HEK293 (cell line): ENCODE data around the gene KCNK7.

Source experiments
- CTCF ChIA-PET: fragments of 350-600 bp; formaldehyde crosslinking; extraction: SDS; loops from one replicate; lab custom pipeline; 2021; ENCODE audit warnings: antibody characterized with exemption; lab: Yijun Ruan, JAX
- POLR2A ChIA-PET: fragments of 300-600 bp; formaldehyde crosslinking; extraction: SDS; loops from one replicate; lab custom pipeline; 2020; ENCODE audit warnings: antibody characterized with exemption, inconsistent platforms; lab: Yijun Ruan, JAX
- H3K27ac ChIP-seq: fragments of 200-500 bp; sonication (Bioruptor generic); 2 replicates; pipeline ENCODE4 v1.5.1; 2014; ENCODE audit warnings: low read depth, low read length, control low read depth, inconsistent platforms; ENCODE audit errors: extremely low read depth
- H3K36me3 ChIP-seq, 2 experiments: fragments of 200-500 bp in 1 of 2; sonication (Bioruptor generic) in 1 of 2; 1 replicate in 1 of 2; 2 replicates in 1 of 2; pipeline ENCODE4 v1.5.1; 2014 to 2017; ENCODE audit warnings: inconsistent platforms in 2 of 2, low read length in 2 of 2; ENCODE audit not compliant: control insufficient read depth in 2 of 2, insufficient read depth in 1 of 2
- H3K4me1 ChIP-seq: fragments of 200-500 bp; sonication (Bioruptor generic); 2 replicates; pipeline ENCODE4 v1.5.1; 2014; ENCODE audit warnings: mild to moderate bottlenecking, low read length, inconsistent platforms; ENCODE audit not compliant: control insufficient read depth, insufficient read depth
- H3K4me3 ChIP-seq: 2 replicates; pipeline ENCODE4 v1.5.1; 2011; ENCODE audit warnings: low read depth, mild to moderate bottlenecking, control low read depth, low read length, moderate library complexity
- H3K9me3 ChIP-seq: fragments of 200-500 bp; sonication (Bioruptor generic); 2 replicates; pipeline ENCODE4 v1.5.1; 2014; ENCODE audit warnings: low read depth, low read length, inconsistent platforms; ENCODE audit not compliant: control insufficient read depth, insufficient read depth
- BCL11A ChIP-seq: fragments of 450-650 bp; formaldehyde crosslinking; IDR thresholded peaks from 2 replicates; pipeline ENCODE4 v1.5.1; 2016; ENCODE audit warnings: low read depth, missing biosample characterization, missing genetic modification characterization
- BCL11B ChIP-seq: fragments of 450-650 bp; formaldehyde crosslinking; IDR thresholded peaks from 2 replicates; pipeline ENCODE4 v1.5.1; 2016; ENCODE audit warnings: low read depth, missing biosample characterization, missing genetic modification characterization
- FEZF1 ChIP-seq: fragments of 450-650 bp; formaldehyde crosslinking; IDR thresholded peaks from 2 replicates; pipeline ENCODE4 v1.5.1; 2016; ENCODE audit warnings: missing biosample characterization, missing genetic modification characterization
- GLIS2 ChIP-seq: fragments of 450-650 bp; formaldehyde crosslinking; IDR thresholded peaks from 2 replicates; pipeline ENCODE4 v1.5.1; 2016; ENCODE audit warnings: missing biosample characterization, missing genetic modification characterization
- PRDM1 ChIP-seq: fragments of 450-650 bp; formaldehyde crosslinking; IDR thresholded peaks from 2 replicates; pipeline ENCODE4; 2016; ENCODE audit warnings: missing biosample characterization, missing genetic modification characterization
- WT1 ChIP-seq: fragments of 450-650 bp; formaldehyde crosslinking; IDR thresholded peaks from 2 replicates; pipeline ENCODE4 v1.5.1; 2016; ENCODE audit warnings: missing biosample characterization, missing genetic modification characterization
- ZBTB1 ChIP-seq: fragments of 450-650 bp; formaldehyde crosslinking; IDR thresholded peaks from 2 replicates; pipeline ENCODE4 v1.5.1; 2016; ENCODE audit warnings: missing biosample characterization, missing genetic modification characterization
- ZBTB7A ChIP-seq: fragments of 450-650 bp; formaldehyde crosslinking; IDR thresholded peaks from 2 replicates; pipeline ENCODE4 v1.5.1; 2016; ENCODE audit warnings: low read depth, missing biosample characterization, missing genetic modification characterization
- ZBTB8A ChIP-seq: fragments of 450-650 bp; formaldehyde crosslinking; IDR thresholded peaks from 2 replicates; pipeline ENCODE4 v1.5.1; 2016; ENCODE audit warnings: missing biosample characterization, missing genetic modification characterization
- ZEB2 ChIP-seq: fragments of 450-650 bp; formaldehyde crosslinking; IDR thresholded peaks from 2 replicates; pipeline ENCODE4 v1.5.1; 2016; ENCODE audit warnings: missing biosample characterization, missing genetic modification characterization
- ZFP37 ChIP-seq: fragments of 450-650 bp; formaldehyde crosslinking; IDR thresholded peaks from 2 replicates; pipeline ENCODE4 v1.5.1; 2016; ENCODE audit warnings: missing biosample characterization, missing genetic modification characterization
- ZNF140 ChIP-seq: fragments of 450-650 bp; formaldehyde crosslinking; IDR thresholded peaks from 2 replicates; pipeline ENCODE4 v1.5.1; 2016; ENCODE audit warnings: missing biosample characterization, missing genetic modification characterization
- ZNF146 ChIP-seq: fragments of 450-650 bp; formaldehyde crosslinking; IDR thresholded peaks from 2 replicates; pipeline ENCODE4 v1.5.1; 2016; ENCODE audit warnings: missing biosample characterization, missing genetic modification characterization
- ZNF335 ChIP-seq: fragments of 450-650 bp; formaldehyde crosslinking; conservative IDR thresholded peaks from 2 replicates; pipeline ENCODE4 v1.5.1; 2016; ENCODE audit warnings: missing biosample characterization, missing genetic modification characterization
- ZNF366 ChIP-seq: fragments of 450-650 bp; formaldehyde crosslinking; conservative IDR thresholded peaks from 2 replicates; pipeline ENCODE4 v1.5.1; 2016; ENCODE audit warnings: missing biosample characterization, missing genetic modification characterization
- ZNF596 ChIP-seq: fragments of 450-650 bp; IDR thresholded peaks from 2 replicates; pipeline ENCODE4 v1.5.0; 2018; ENCODE audit warnings: missing biosample characterization, mild to moderate bottlenecking, missing genetic modification characterization, moderate library complexity
- ZNF629 ChIP-seq: fragments of 450-650 bp; formaldehyde crosslinking; IDR thresholded peaks from 2 replicates; pipeline ENCODE4 v1.5.1; 2017; ENCODE audit warnings: missing biosample characterization, missing genetic modification characterization
- ZNF670 ChIP-seq: fragments of 450-650 bp; formaldehyde crosslinking; IDR thresholded peaks from 2 replicates; pipeline ENCODE4 v1.5.1; 2016; ENCODE audit warnings: missing biosample characterization, missing genetic modification characterization, low read depth
- ZNF707 ChIP-seq: fragments of 450-650 bp; formaldehyde crosslinking; IDR thresholded peaks from 2 replicates; pipeline ENCODE4 v1.5.1; 2016; ENCODE audit warnings: missing biosample characterization, missing genetic modification characterization
- ZNF777 ChIP-seq: fragments of 450-650 bp; formaldehyde crosslinking; IDR thresholded peaks from 2 replicates; pipeline ENCODE4 v1.5.1; 2017; ENCODE audit warnings: missing biosample characterization, missing genetic modification characterization, borderline replicate concordance
- TF ChIP-seq, protein P1 (sequence below): fragments of 450-650 bp; formaldehyde crosslinking; IDR thresholded peaks from 2 replicates; pipeline ENCODE4 v1.5.1; 2017; ENCODE audit warnings: missing biosample characterization, missing genetic modification characterization
- TF ChIP-seq, protein P2 (sequence below): fragments of 450-650 bp; formaldehyde crosslinking; IDR thresholded peaks from 2 replicates; pipeline ENCODE4 v1.5.1; 2016; ENCODE audit warnings: missing biosample characterization, missing genetic modification characterization
- TF ChIP-seq, protein P3 (sequence below): fragments of 450-650 bp; formaldehyde crosslinking; IDR thresholded peaks from 2 replicates; pipeline ENCODE4 v1.5.1; 2016; ENCODE audit warnings: missing biosample characterization, missing genetic modification characterization

The KCNK7 gene

DNA sequence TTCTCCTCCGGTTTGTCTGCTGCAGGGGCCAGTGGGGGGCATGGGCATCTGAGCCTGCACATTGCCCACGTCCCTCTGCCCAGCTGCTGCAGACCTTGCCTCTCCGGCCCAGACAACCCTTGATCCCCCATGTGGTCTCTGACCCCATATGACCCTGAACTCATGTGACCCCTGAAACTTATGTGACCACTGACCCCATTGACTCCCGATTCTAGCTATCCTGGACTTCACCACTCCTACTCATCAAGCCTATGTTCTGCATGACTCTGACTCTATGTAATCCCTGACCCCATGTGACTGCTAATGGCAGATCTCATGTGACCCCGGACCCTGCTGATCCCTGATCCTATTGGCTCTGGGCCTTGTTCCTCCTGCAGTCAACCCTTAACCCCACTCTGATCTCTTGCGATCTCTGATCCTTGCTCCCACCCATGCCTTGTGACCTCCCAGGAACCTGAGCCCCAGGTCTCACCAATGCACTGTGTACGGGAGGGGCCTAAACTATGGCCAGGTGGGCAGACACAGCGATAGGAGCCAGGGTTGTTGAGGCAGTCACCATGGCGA is 43.1 kb downstream of the KCNK7 start:
- ChIA-PET CTCF (interaction anchor here (0.6 to 4.3 kb wide), 17 partner anchors 8 to 880 kb away, joined by 3 to 53 read pairs (median 4); partner anchors contain the start of gene ZNRD2), POLR2A (interaction anchor here (0.5 to 2.1 kb wide), 5 partner anchors 12 to 53 kb away, joined by 3 to 9 read pairs (median 3); partner anchors contain the start of genes MALAT1 and SCYL1)
- Histone ChIP-seq H3K9me3 (no peaks in the 10 kb centered on the region), H3K4me3 (no peak overlapping the region), H3K27ac (no peak overlapping the region), H3K4me1 (no peaks in the 10 kb centered on the region; the same call in 1 of the 2 replicates), H3K36me3 (peaks cover 5 to 51% of the 10 kb centered on the region in 2 experiments; a peak in 2 of 3 replicates)
- TF ChIP-seq BCL11A = peak; percentile 68
- TF ChIP-seq, protein P1, sequence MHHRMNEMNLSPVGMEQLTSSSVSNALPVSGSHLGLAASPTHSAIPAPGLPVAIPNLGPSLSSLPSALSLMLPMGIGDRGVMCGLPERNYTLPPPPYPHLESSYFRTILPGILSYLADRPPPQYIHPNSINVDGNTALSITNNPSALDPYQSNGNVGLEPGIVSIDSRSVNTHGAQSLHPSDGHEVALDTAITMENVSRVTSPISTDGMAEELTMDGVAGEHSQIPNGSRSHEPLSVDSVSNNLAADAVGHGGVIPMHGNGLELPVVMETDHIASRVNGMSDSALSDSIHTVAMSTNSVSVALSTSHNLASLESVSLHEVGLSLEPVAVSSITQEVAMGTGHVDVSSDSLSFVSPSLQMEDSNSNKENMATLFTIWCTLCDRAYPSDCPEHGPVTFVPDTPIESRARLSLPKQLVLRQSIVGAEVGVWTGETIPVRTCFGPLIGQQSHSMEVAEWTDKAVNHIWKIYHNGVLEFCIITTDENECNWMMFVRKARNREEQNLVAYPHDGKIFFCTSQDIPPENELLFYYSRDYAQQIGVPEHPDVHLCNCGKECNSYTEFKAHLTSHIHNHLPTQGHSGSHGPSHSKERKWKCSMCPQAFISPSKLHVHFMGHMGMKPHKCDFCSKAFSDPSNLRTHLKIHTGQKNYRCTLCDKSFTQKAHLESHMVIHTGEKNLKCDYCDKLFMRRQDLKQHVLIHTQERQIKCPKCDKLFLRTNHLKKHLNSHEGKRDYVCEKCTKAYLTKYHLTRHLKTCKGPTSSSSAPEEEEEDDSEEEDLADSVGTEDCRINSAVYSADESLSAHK (tag by site-specific recombination) = no peak
- no peak for TF ChIP-seq ZNF707 (tag by site-specific recombination)
- TF ChIP-seq ZNF777 (tag by site-specific recombination) = no peak
- peak; percentile 91 for TF ChIP-seq BCL11B (tag by site-specific recombination)
- TF ChIP-seq, protein P2, sequence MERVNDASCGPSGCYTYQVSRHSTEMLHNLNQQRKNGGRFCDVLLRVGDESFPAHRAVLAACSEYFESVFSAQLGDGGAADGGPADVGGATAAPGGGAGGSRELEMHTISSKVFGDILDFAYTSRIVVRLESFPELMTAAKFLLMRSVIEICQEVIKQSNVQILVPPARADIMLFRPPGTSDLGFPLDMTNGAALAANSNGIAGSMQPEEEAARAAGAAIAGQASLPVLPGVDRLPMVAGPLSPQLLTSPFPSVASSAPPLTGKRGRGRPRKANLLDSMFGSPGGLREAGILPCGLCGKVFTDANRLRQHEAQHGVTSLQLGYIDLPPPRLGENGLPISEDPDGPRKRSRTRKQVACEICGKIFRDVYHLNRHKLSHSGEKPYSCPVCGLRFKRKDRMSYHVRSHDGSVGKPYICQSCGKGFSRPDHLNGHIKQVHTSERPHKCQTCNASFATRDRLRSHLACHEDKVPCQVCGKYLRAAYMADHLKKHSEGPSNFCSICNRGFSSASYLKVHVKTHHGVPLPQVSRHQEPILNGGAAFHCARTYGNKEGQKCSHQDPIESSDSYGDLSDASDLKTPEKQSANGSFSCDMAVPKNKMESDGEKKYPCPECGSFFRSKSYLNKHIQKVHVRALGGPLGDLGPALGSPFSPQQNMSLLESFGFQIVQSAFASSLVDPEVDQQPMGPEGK (tag by site-specific recombination) = no peak
- TF ChIP-seq GLIS2 (tag by site-specific recombination) = 0 out of 2 replicates have a peak, but pooled peaks have one; percentile 12
- TF ChIP-seq ZBTB7A (tag by site-specific recombination) = peak; percentile 14; the same call in 1 of the 2 replicates
- no peak for TF ChIP-seq ZNF629

DNA sequence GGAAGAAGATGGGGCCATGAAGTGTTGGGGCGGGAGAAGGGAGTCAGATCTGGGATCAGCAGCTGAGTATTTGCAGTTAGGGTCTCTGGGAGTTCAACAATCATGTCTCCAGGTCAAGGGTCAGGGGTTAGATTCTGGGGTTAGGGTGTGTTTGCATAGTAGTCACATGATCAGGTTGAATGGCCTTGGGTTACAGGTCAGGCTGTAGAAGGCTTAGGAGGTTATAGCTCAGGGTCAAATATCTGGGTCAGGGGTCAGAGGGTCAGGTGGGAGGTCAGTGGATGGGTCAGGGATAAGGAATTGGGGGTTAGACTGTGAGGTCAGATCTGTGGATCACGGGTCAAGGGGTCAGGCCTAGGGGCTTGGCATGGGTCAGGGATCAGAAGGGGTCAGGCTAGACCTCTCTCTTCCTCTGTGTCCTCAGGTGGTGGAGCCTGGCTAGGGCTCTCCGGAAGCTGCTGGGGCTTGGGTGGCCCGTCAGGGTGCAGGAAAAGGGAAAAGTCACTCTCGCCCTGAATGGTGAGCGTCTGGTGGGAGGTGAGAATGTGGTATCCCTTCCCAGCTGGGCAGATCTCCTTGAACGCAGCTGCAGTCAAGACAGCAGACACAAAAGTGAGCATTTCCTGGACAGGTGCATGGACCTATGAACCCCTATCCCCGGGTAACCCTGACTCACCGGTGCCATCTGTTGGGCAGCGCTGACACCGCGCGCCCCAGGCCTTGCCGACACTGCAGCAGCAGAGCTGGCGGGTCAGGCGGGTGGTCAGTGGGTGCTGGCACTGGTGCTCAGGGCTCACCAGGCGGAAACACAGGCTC is 43.8 kb downstream of the KCNK7 start:
- Histone ChIP-seq H3K36me3 (peaks cover 5 to 55% of the 10 kb centered on the region in 2 experiments; a peak in 2 of 3 replicates), H3K27ac (no peak overlapping the region), H3K4me1 (no peaks in the 10 kb centered on the region; the same call in 1 of the 2 replicates), H3K9me3 (no peaks in the 10 kb centered on the region), H3K4me3 (no peak overlapping the region)
- POLR2A ChIA-PET = interaction anchor here (0.5 to 2.7 kb wide), 9 partner anchors 11 to 477 kb away, joined by 3 to 9 read pairs (median 4); partner anchors contain the start of genes MALAT1, SCYL1 and ZNRD2
- CTCF ChIA-PET = interaction anchor here (0.5 to 4.3 kb wide), 23 partner anchors 9 to 881 kb away, joined by 3 to 53 read pairs (median 4); partner anchors contain the start of genes FAM89B, PCNX3 and ZNRD2
- TF ChIP-seq BCL11A = peak; percentile 100
- no peak for TF ChIP-seq ZFP37
- no peak for TF ChIP-seq ZNF366 (tag by site-specific recombination)
- TF ChIP-seq, protein P3, sequence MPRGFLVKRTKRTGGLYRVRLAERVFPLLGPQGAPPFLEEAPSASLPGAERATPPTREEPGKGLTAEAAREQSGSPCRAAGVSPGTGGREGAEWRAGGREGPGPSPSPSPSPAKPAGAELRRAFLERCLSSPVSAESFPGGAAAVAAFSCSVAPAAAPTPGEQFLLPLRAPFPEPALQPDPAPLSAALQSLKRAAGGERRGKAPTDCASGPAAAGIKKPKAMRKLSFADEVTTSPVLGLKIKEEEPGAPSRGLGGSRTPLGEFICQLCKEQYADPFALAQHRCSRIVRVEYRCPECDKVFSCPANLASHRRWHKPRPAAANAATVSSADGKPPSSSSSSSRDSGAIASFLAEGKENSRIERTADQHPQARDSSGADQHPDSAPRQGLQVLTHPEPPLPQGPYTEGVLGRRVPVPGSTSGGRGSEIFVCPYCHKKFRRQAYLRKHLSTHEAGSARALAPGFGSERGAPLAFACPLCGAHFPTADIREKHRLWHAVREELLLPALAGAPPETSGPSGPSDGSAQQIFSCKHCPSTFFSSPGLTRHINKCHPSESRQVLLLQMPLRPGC = 0 out of 2 replicates have a peak, but pooled peaks have one; percentile 37
- 0 out of 2 replicates have a peak, but pooled peaks have one; percentile 22 for TF ChIP-seq WT1 (tag by site-specific recombination)
- TF ChIP-seq PRDM1 (tag by site-specific recombination) = peak; percentile 80
- TF ChIP-seq ZBTB7A (tag by site-specific recombination) = peak; percentile 96
- no peak for TF ChIP-seq ZNF670 (tag by site-specific recombination)
- peak; percentile 24; the same call in 1 of the 2 replicates for TF ChIP-seq ZNF146 (tag by site-specific recombination)
- TF ChIP-seq ZBTB8A = peak; percentile 22; the same call in 1 of the 2 replicates
- TF ChIP-seq ZEB2 = 0 out of 2 replicates have a peak, but pooled peaks have one; percentile 28
- TF ChIP-seq ZNF335 (tag by site-specific recombination) = no peak
- TF ChIP-seq FEZF1 = peak; percentile 12; the same call in 1 of the 2 replicates
- TF ChIP-seq ZNF596 (tag by site-specific recombination) = peak; percentile 73
- TF ChIP-seq ZNF140 (tag by site-specific recombination) = no peak
- 0 out of 2 replicates have a peak, but pooled peaks have one; percentile 30 for TF ChIP-seq ZBTB1 (tag by site-specific recombination)
- TF ChIP-seq BCL11B (tag by site-specific recombination) = peak; percentile 100
- TF ChIP-seq ZNF629 = 0 out of 2 replicates have a peak, but pooled peaks have one; percentile 11
